Stimulated activated CD4-positive, alpha-beta T cell treated with anti-CD3 and anti-CD28 coated beads, Interleukin-12 subunit alpha, Interleukin-12 subunit beta, amount 100 ng/mL, for 4 hours (primary cell): ENCODE results near the gene OR6N2.

Experiments used
- DNase-seq: peaks from one replicate; pipeline ENCODE4 v3.0.0-alpha.2; 2020

OR6N2 gene

DNA sequence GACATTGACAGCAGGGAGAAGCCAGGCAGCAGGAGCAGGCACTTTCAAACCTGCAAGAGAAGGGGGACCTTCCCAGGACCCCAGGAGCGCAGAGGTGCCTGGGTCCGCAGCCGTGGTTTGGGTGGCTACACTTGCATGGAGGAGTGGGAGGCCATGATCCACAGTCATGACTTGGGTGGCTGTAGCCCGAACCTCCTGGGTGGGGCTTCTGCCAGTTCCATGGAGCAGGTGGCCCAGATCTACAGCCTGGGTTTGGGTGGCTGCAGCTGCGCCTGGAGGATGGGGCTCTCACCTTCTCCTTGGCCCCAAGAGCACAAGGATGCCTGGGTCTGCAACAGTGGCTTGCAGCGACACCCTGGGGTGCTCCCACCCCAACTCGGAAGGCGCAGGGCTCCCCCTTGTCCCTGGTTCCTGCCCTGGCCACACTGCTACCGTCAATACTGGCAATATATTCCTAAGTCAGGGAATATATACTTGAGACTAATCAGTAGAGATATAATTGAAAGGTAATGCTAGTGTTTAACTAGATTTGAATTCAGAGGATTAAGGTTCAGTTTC lies 28.8 kb downstream of the OR6N2 start:
- no peak for DNase-seq

DNA sequence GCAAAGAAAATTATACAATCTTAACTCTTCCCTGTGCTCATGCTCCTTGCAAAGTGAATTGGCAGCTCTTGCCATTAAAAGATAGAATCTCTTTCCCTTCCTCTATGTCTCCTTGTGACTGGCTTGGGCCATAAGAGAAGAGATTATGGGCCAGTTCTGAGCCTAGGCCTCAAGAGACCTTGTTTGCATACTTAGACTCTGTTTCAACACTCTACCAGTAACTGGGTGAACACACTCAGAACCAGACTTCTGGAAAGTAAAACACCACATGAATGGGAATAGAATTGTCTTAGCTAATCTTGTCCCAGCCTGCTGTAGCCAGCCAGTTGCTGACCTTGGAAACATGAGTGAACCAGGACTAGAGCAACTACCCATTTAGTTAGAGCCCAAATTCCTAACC lies 45.2 kb downstream of the OR6N2 start:
- no peak for DNase-seq

GRCh38 chr1:158732524-158732923 lies 48.5 kb downstream of the OR6N2 start:
- no peak for DNase-seq

DNA sequence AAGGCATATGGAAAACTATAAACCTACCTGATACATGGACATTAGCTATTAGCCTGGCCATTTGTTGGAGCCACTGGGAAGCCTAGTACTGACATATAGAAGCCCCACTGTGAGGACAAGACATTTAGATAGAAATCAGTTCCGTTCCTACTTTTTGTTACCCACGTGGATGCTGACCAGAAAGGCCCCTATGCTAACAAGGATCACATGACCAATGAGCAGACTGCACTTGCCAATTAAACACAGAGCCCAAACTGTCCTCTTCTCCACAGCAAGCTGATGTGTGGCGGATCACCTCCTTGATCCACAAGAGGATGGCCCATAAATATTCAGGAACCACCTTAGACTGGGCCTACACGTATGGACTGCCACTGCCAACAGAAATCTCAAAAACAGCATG lies 49.3 kb downstream of the OR6N2 start:
- DNase-seq, result no peak

- no peak for DNase-seq
These were observed 50.6 kb downstream of the OR6N2 start for GRCh38 chr1:158730453-158730852.

GRCh38 chr1:158728510-158729225 lies 52.3 kb downstream of the OR6N2 start:
- no peak for DNase-seq

DNA sequence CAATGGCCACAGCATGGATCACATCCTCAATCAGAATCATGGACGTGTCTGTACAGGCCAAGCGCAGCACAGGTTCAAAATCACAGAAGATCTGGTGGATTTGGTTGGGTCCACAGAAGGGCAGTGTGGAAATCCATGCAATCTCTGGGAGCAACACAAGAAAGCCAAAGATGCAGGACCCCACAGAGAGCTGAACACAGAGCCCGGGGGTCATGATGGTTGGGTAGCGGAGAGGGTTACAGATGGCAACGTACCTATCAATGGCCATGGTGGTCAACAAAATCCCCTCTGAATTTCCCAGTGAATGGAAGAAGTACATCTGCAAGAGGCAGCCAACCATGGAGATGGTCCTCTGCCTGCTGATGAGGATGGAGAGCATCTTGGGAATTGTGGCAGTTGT lies 56.6 kb downstream of the OR6N2 start:
- no peak for DNase-seq
